ENCODE results near the gene PHC2.

Gene PHC2

GRCh38 chr1:33385251-33385650 lies 45.6 kb downstream of the PHC2 start:
- H3K36me3 ChIP-seq (replicated peaks) = no peaks in the 10 kb centered on the region

GRCh38 chr1:33384040-33384812 lies 46.7 kb downstream of the PHC2 start:
- TF ChIP-seq CTCF (IDR thresholded peaks at IDR 0.05; ENCODE audit: low read depth, low read length, missing control alignments) = no peak
- in situ Hi-C loops (cut with HindIII; ENCODE audit: low pct_ligation_motif_present, low sequenced_read_pairs) = no loop called here

More at GRCh38 chr1:33385251-33385650, 45.6 kb downstream of the PHC2 start:
- in situ Hi-C loops (cut with HindIII; ENCODE audit: low pct_ligation_motif_present, low sequenced_read_pairs) = no loop called here
- no peak for TF ChIP-seq CTCF (IDR thresholded peaks at IDR 0.05; ENCODE audit: low read depth, low read length, missing control alignments)
- Histone ChIP-seq H3K27ac (no peak overlapping the region), H3K27me3 (replicated peaks) (no peaks in the 10 kb centered on the region), H3K4me3 (ENCODE audit: low read depth, low read length) (no peak overlapping the region)
- no peak for DNase-seq

GRCh38 chr1:33383489-33383888 lies 47.4 kb downstream of the PHC2 start:
- no peak for DNase-seq
- in situ Hi-C loops (cut with HindIII; ENCODE audit: low pct_ligation_motif_present, low sequenced_read_pairs) = no loop called here
- no peak for TF ChIP-seq CTCF (IDR thresholded peaks at IDR 0.05; ENCODE audit: low read depth, low read length, missing control alignments)
- Histone ChIP-seq H3K27me3 (replicated peaks) (no peaks in the 10 kb centered on the region), H3K4me3 (ENCODE audit: low read depth, low read length) (no peak overlapping the region), H3K36me3 (replicated peaks) (no peaks in the 10 kb centered on the region), H3K27ac (no peak overlapping the region)

More at GRCh38 chr1:33384040-33384812, 46.7 kb downstream of the PHC2 start:
- peak; percentile 78 for DNase-seq
- Histone ChIP-seq H3K36me3 (replicated peaks) (no peaks in the 10 kb centered on the region), H3K27ac (peak overlapping the region; percentile 72), H3K4me3 (ENCODE audit: low read depth, low read length) (no peak overlapping the region), H3K27me3 (replicated peaks) (no peaks in the 10 kb centered on the region)

GRCh38 chr1:33382661-33383415 lies 48.1 kb downstream of the PHC2 start:
- H3K4me3 ChIP-seq (ENCODE audit: low read depth, low read length) = no peak overlapping the region

GRCh38 chr1:33381977-33382376 lies 48.9 kb downstream of the PHC2 start:
- TF ChIP-seq CTCF (IDR thresholded peaks at IDR 0.05; ENCODE audit: low read depth, low read length, missing control alignments) = no peak
- Histone ChIP-seq H3K4me3 (ENCODE audit: low read depth, low read length) (no peak overlapping the region), H3K27ac (no peak overlapping the region), H3K36me3 (replicated peaks) (no peaks in the 10 kb centered on the region), H3K27me3 (replicated peaks) (no peaks in the 10 kb centered on the region)
- no peak for DNase-seq
- in situ Hi-C loops (cut with HindIII; ENCODE audit: low pct_ligation_motif_present, low sequenced_read_pairs) = no loop called here

More at GRCh38 chr1:33382661-33383415, 48.1 kb downstream of the PHC2 start:
- Histone ChIP-seq H3K36me3 (replicated peaks) (no peaks in the 10 kb centered on the region), H3K27ac (no peak overlapping the region), H3K27me3 (replicated peaks) (no peaks in the 10 kb centered on the region)
- TF ChIP-seq CTCF (IDR thresholded peaks at IDR 0.05; ENCODE audit: low read depth, low read length, missing control alignments) = no peak
- no peak for DNase-seq
- in situ Hi-C loops (cut with HindIII; ENCODE audit: low pct_ligation_motif_present, low sequenced_read_pairs) = no loop called here

All from brain microvascular endothelial cell (primary cell).